ENCODE results near the gene ACTMAP. TPM values are rescaled to one million over a fixed set of nuclear protein-coding genes. Genes with fewer than 3 reads are reported as not detected.

The ACTMAP gene
- total and polyA plus RNA-seq, 2 experiments from 2014 or later = 2.5 to 7.3 TPM

GRCh38 chr19:40704491-40705361, 45.6 kb downstream of the ACTMAP start:
- Histone ChIP-seq H3K4me3 (no peak overlapping the region), H3K27ac (no peak overlapping the region), H2AFZ (no peak overlapping the region), H3K79me2 (ENCODE audit: insufficient read depth) (no peaks in the 10 kb centered on the region), H3K9ac (no peak overlapping the region), H3K9me2 (ENCODE audit: insufficient read depth) (no peaks in the 10 kb centered on the region), H3K36me3 (ENCODE audit: low read depth) (peaks cover 7% of the 10 kb centered on the region; the same call in 1 of the 2 replicates), H3F3A (ENCODE audit: insufficient read depth) (no peaks in the 10 kb centered on the region), H4K20me1 (ENCODE audit: insufficient read depth) (no peaks in the 10 kb centered on the region), H3K9me3 (ENCODE audit: low read depth) (no peaks in the 10 kb centered on the region), H3K27me3 (replicated peaks; ENCODE audit: insufficient read depth) (no peaks in the 10 kb centered on the region), H3K4me2 (ENCODE audit: unreplicated experiment) (no peak overlapping the region), H3K4me1 (ENCODE audit: insufficient read depth) (no peaks in the 10 kb centered on the region)
- no peak for DNase-seq
- in situ Hi-C loops (cut with MboI) = no loop called here
- TF ChIP-seq EZH2phosphoT487 (IDR thresholded peaks at IDR 0.05; ENCODE audit: insufficient read depth, low read depth) (no peak), EZH2 (IDR thresholded peaks at IDR 0.05; ENCODE audit: insufficient read depth, poor library complexity, severe bottlenecking) (no peak)
- 91 to 93% methylated on average over 17 to 18 of the region's 18 CpGs for WGBS, 2 experiments (ENCODE audit: low coverage in 1 of 2, low lambda C conversion rate in 2 of 2, missing lambda C conversion rate in 2 of 2)

GRCh38 chr19:40703029-40703755, 47.1 kb downstream of the ACTMAP start:
- in situ Hi-C loops (cut with MboI) = no loop called here
- no peaks in the 10 kb centered on the region for H3K27me3 ChIP-seq (replicated peaks; ENCODE audit: insufficient read depth)
- DNase-seq = no peak
- no peak overlapping the region for H3K27ac ChIP-seq
- no peak overlapping the region for H3K4me3 ChIP-seq
- no peaks in the 10 kb centered on the region for H3F3A ChIP-seq (ENCODE audit: insufficient read depth)
- H3K9me3 ChIP-seq (ENCODE audit: low read depth) = no peaks in the 10 kb centered on the region
- H3K4me2 ChIP-seq (ENCODE audit: unreplicated experiment) = no peak overlapping the region
- no peaks in the 10 kb centered on the region for H3K79me2 ChIP-seq (ENCODE audit: insufficient read depth)
- H4K20me1 ChIP-seq (ENCODE audit: insufficient read depth) = no peaks in the 10 kb centered on the region
- no peak overlapping the region for H2AFZ ChIP-seq
- TF ChIP-seq EZH2phosphoT487 (IDR thresholded peaks at IDR 0.05; ENCODE audit: insufficient read depth, low read depth) (no peak), EZH2 (IDR thresholded peaks at IDR 0.05; ENCODE audit: insufficient read depth, poor library complexity, severe bottlenecking) (no peak)
- H3K9me2 ChIP-seq (ENCODE audit: insufficient read depth) = no peaks in the 10 kb centered on the region
- 88 to 89% methylated on average over 24 of the region's 24 CpGs for WGBS, 2 experiments (ENCODE audit: low coverage in 1 of 2, low lambda C conversion rate in 2 of 2, missing lambda C conversion rate in 2 of 2)
- no peaks in the 10 kb centered on the region for H3K4me1 ChIP-seq (ENCODE audit: insufficient read depth)
- peaks cover 3% of the 10 kb centered on the region; the same call in 1 of the 2 replicates for H3K36me3 ChIP-seq (ENCODE audit: low read depth)
- H3K9ac ChIP-seq = no peak overlapping the region

DNA sequence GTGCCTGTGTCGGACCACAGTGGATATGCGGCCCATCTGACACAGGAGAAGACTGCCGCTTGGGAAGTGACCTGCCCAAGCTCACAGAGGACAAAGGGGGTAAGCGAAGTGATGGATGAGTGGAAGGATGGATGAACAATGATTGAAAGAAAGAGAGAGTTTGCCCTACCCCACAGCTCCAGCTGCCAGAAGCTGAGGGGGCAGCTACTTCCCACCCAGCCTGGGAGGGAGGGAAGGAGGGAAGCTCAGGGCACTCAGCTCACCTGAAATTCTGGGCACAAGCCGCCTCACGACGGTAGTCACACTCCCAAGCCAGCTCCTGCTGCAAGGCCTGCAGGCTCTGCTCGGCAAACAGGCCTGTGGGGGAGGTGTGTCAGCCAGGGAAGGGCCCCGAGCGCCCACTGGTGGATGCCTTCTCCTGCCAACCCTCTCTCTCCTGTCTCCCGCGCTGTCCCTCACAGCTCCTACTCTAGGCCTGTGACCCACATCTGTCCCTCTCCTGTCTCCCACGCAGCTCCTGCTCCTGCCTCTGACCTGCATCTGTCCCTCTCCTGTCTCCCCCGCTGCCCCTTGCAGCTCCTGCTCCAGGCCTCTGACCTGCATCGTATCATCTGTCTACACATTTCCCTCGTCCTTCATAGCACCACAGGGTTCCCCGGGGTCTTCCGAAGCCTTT, 47.8 kb downstream of the ACTMAP start:
- no peaks in the 10 kb centered on the region for H3K9me3 ChIP-seq (ENCODE audit: low read depth)
- peak; percentile 24 for DNase-seq

GRCh38 chr19:40701758-40702157, 48.5 kb downstream of the ACTMAP start:
- Histone ChIP-seq H3K4me1 (ENCODE audit: insufficient read depth) (no peaks in the 10 kb centered on the region), H3K36me3 (ENCODE audit: low read depth) (no peaks in the 10 kb centered on the region; the same call in 1 of the 2 replicates), H3K9me2 (ENCODE audit: insufficient read depth) (no peaks in the 10 kb centered on the region), H3K27me3 (replicated peaks; ENCODE audit: insufficient read depth) (no peaks in the 10 kb centered on the region), H3F3A (ENCODE audit: insufficient read depth) (no peaks in the 10 kb centered on the region), H3K9me3 (ENCODE audit: low read depth) (no peaks in the 10 kb centered on the region), H2AFZ (no peak overlapping the region), H3K4me3 (no peak overlapping the region), H3K27ac (no peak overlapping the region), H3K9ac (no peak overlapping the region), H4K20me1 (ENCODE audit: insufficient read depth) (no peaks in the 10 kb centered on the region), H3K4me2 (ENCODE audit: unreplicated experiment) (no peak overlapping the region), H3K79me2 (ENCODE audit: insufficient read depth) (no peaks in the 10 kb centered on the region)
- TF ChIP-seq EZH2 (IDR thresholded peaks at IDR 0.05; ENCODE audit: insufficient read depth, poor library complexity, severe bottlenecking) (no peak), EZH2phosphoT487 (IDR thresholded peaks at IDR 0.05; ENCODE audit: insufficient read depth, low read depth) (no peak)
- in situ Hi-C loops (cut with MboI) = no loop called here
- 86 to 93% methylated on average over 6 of the region's 6 CpGs for WGBS, 2 experiments (ENCODE audit: low coverage in 1 of 2, low lambda C conversion rate in 2 of 2, missing lambda C conversion rate in 2 of 2)
- DNase-seq = no peak

More for the DNA sequence above, 47.8 kb downstream of the ACTMAP start:
- Histone ChIP-seq H3K27ac (no peak overlapping the region), H3K4me3 (no peak overlapping the region), H3K4me1 (ENCODE audit: insufficient read depth) (no peaks in the 10 kb centered on the region), H3F3A (ENCODE audit: insufficient read depth) (no peaks in the 10 kb centered on the region), H3K9ac (no peak overlapping the region), H2AFZ (no peak overlapping the region), H4K20me1 (ENCODE audit: insufficient read depth) (no peaks in the 10 kb centered on the region), H3K4me2 (ENCODE audit: unreplicated experiment) (no peak overlapping the region), H3K79me2 (ENCODE audit: insufficient read depth) (no peaks in the 10 kb centered on the region), H3K9me2 (ENCODE audit: insufficient read depth) (no peaks in the 10 kb centered on the region), H3K27me3 (replicated peaks; ENCODE audit: insufficient read depth) (no peaks in the 10 kb centered on the region), H3K36me3 (ENCODE audit: low read depth) (no peaks in the 10 kb centered on the region; the same call in 1 of the 2 replicates)
- WGBS, 2 experiments (ENCODE audit: low coverage in 1 of 2, low lambda C conversion rate in 2 of 2, missing lambda C conversion rate in 2 of 2) = 72 to 78% methylated on average over 18 of the region's 18 CpGs
- TF ChIP-seq EZH2phosphoT487 (IDR thresholded peaks at IDR 0.05; ENCODE audit: insufficient read depth, low read depth) (no peak), EZH2 (IDR thresholded peaks at IDR 0.05; ENCODE audit: insufficient read depth, poor library complexity, severe bottlenecking) (no peak)
- in situ Hi-C loops (cut with MboI) = no loop called here

All from GM23248 (cell line).